ENCODE results near the gene MCEMP1. TPM values are rescaled to one million over a fixed set of nuclear protein-coding genes. Genes with fewer than 3 reads are reported as not detected.

The MCEMP1 gene
- total RNA-seq, 1 donor from 2014 or later: not detected

GRCh38 chr19:7720351-7720750 is 43.5 kb downstream of the MCEMP1 start:
- H3K4me3 Mint-ChIP-seq (ENCODE audit: unreplicated experiment): no peak overlapping the region
- peaks cover 7% of the 10 kb centered on the region for H3K9me3 Mint-ChIP-seq (ENCODE audit: low read depth)
- H3K4me1 Mint-ChIP-seq (ENCODE audit: low read depth): no peaks in the 10 kb centered on the region
- no peaks in the 10 kb centered on the region for H3K36me3 Mint-ChIP-seq (ENCODE audit: low read depth)
- DNase-seq (ENCODE audit: low spot score): no peak
- H3K27ac Mint-ChIP-seq (ENCODE audit: unreplicated experiment): no peak overlapping the region
- peaks cover 18% of the 10 kb centered on the region for H3K27me3 Mint-ChIP-seq (ENCODE audit: low read depth)
- no peak for TF ChIP-seq CTCF (IDR thresholded peaks at IDR 0.05)

GRCh38 chr19:7722231-7722651 is 45.4 kb downstream of the MCEMP1 start:
- TF ChIP-seq CTCF (IDR thresholded peaks at IDR 0.05): no peak
- Mint-ChIP-seq H3K36me3 (ENCODE audit: low read depth) (no peaks in the 10 kb centered on the region), H3K9me3 (ENCODE audit: low read depth) (no peaks in the 10 kb centered on the region), H3K27ac (ENCODE audit: unreplicated experiment) (no peak overlapping the region), H3K27me3 (ENCODE audit: low read depth) (peaks cover 23% of the 10 kb centered on the region), H3K4me1 (ENCODE audit: low read depth) (no peaks in the 10 kb centered on the region), H3K4me3 (ENCODE audit: unreplicated experiment) (no peak overlapping the region)
- DNase-seq (ENCODE audit: low spot score): no peak

GRCh38 chr19:7725791-7726190 is 48.9 kb downstream of the MCEMP1 start:
- H3K27ac Mint-ChIP-seq (ENCODE audit: unreplicated experiment): no peak overlapping the region
- H3K36me3 Mint-ChIP-seq (ENCODE audit: low read depth): no peaks in the 10 kb centered on the region
- no peak for TF ChIP-seq CTCF (IDR thresholded peaks at IDR 0.05)
- H3K9me3 Mint-ChIP-seq (ENCODE audit: low read depth): no peaks in the 10 kb centered on the region
- peaks cover 48% of the 10 kb centered on the region for H3K27me3 Mint-ChIP-seq (ENCODE audit: low read depth)
- H3K4me3 Mint-ChIP-seq (ENCODE audit: unreplicated experiment): no peak overlapping the region
- no peak for DNase-seq (ENCODE audit: low spot score)
- H3K4me1 Mint-ChIP-seq (ENCODE audit: low read depth): no peaks in the 10 kb centered on the region

- Mint-ChIP-seq H3K4me3 (ENCODE audit: unreplicated experiment) (no peak overlapping the region), H3K27me3 (ENCODE audit: low read depth) (peaks cover 48% of the 10 kb centered on the region), H3K27ac (ENCODE audit: unreplicated experiment) (no peak overlapping the region), H3K4me1 (ENCODE audit: low read depth) (no peaks in the 10 kb centered on the region), H3K36me3 (ENCODE audit: low read depth) (no peaks in the 10 kb centered on the region), H3K9me3 (ENCODE audit: low read depth) (no peaks in the 10 kb centered on the region)
- no peak for TF ChIP-seq CTCF (IDR thresholded peaks at IDR 0.05)
- DNase-seq (ENCODE audit: low spot score): no peak
These were observed 52.3 kb downstream of the MCEMP1 start for GRCh38 chr19:7729211-7729610.

Other genes with a start within 250 kb of the MCEMP1 start
- gene PEX11G, start 188.1 kb upstream of the MCEMP1 start, total RNA-seq: 1.7 to 2.6 TPM (median 2.3 TPM) in 3 replicates
- gene ZNF358, start 161.0 kb upstream of the MCEMP1 start, total RNA-seq: 72.8 to 78.9 TPM (median 78.1 TPM) in 3 replicates
- gene MCOLN1, start 154.5 kb upstream of the MCEMP1 start, total RNA-seq: 25.9 to 27.9 TPM (median 27.8 TPM) in 3 replicates
- gene PNPLA6, start 141.4 kb upstream of the MCEMP1 start, total RNA-seq: 78.1 to 97.9 TPM (median 87.9 TPM) in 3 replicates
- 0.41 to 0.42 TPM in 2 of 3 replicates, not detected in the other for gene CAMSAP3, start 81.2 kb upstream of the MCEMP1 start, total RNA-seq
- gene XAB2, start 47.5 kb upstream of the MCEMP1 start, total RNA-seq: 26.7 to 29.8 TPM (median 27.4 TPM) in 3 replicates
- gene PET100, start 47.3 kb upstream of the MCEMP1 start, total RNA-seq: 78.8 to 113 TPM (median 80.7 TPM) in 3 replicates
- gene PCP2, start 43.4 kb upstream of the MCEMP1 start, total RNA-seq: not detected in 3 replicates
- gene STXBP2, start 40.0 kb upstream of the MCEMP1 start, total RNA-seq: 2.7 to 10.2 TPM (median 8.1 TPM) in 3 replicates
- not detected in 3 replicates for gene RETN, start 8.0 kb upstream of the MCEMP1 start, total RNA-seq
- 94.3 to 107 TPM (median 97.2 TPM) in 3 replicates for gene TRAPPC5, start 3.7 kb downstream of the MCEMP1 start, total RNA-seq
- gene FCER2, start 25.0 kb downstream of the MCEMP1 start, total RNA-seq: not detected in 3 replicates
- not detected in 3 replicates for gene CLEC4G, start 55.0 kb downstream of the MCEMP1 start, total RNA-seq
- not detected in 3 replicates for gene CD209, start 70.4 kb downstream of the MCEMP1 start, total RNA-seq
- not detected in 3 replicates for gene CLEC4M, start 86.2 kb downstream of the MCEMP1 start, total RNA-seq
- gene EVI5L, start 153.1 kb downstream of the MCEMP1 start, total RNA-seq: 27.4 to 30.6 TPM (median 28.4 TPM) in 3 replicates
- gene PRR36, start 197.3 kb downstream of the MCEMP1 start, total RNA-seq: 0.22 to 0.80 TPM (median 0.38 TPM) in 3 replicates
- 1.9 to 6.9 TPM (median 4.8 TPM) in 3 replicates for gene LRRC8E, start 211.4 kb downstream of the MCEMP1 start, total RNA-seq
- 24.4 to 27.5 TPM (median 25.7 TPM) in 3 replicates for gene MAP2K7, start 226.8 kb downstream of the MCEMP1 start, total RNA-seq
- 8.1 to 11.6 TPM (median 11.2 TPM) in 3 replicates for gene TGFBR3L, start 237.7 kb downstream of the MCEMP1 start, total RNA-seq
- 17.1 to 27.9 TPM (median 26.4 TPM) in 3 replicates for gene SNAPC2, start 243.2 kb downstream of the MCEMP1 start, total RNA-seq
- gene CTXN1, start 249.0 kb downstream of the MCEMP1 start, total RNA-seq: 21.8 to 41.5 TPM (median 36.0 TPM) in 3 replicates

Measured in chondrocyte (in vitro differentiated cells).